ENCODE measurements around the gene ANKS6.

DNA sequence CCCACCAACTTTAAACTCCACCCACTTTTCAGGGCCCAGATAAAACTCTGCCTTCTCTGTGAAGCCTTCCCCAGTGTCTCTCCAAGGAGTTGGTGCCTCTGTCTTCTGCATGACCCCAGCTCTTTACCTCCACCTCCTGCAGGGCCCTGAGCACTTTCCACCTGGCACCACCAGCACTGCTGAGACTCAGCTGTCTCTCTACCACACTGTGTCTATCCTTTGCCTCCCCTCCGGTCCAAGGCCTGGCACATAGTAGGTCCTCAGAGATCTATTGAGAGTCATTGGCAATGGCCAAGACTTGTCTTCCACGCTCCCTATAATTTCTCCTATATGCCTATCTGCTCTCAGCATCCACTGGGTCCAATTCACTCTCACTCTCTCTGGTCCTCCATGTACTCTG lies 74.7 kb downstream of the ANKS6 start:
- no peak for TF ChIP-seq CTCF (IDR thresholded peaks at IDR 0.05; ENCODE audit: low read depth, low read length, poor library complexity, severe bottlenecking)
- no peak for TF ChIP-seq EZH2phosphoT487 (IDR thresholded peaks at IDR 0.05; ENCODE audit: borderline replicate concordance, low read length)
